ENCODE results near the gene CACNG3.
"Not testable (repeated sequence)": the region's sequence is repeated elsewhere in the genome, so short reads cannot be mapped to it uniquely, and the experiment has no call there.

Gene CACNG3

GRCh38 chr16:24332582-24333090 is 76.5 kb downstream of the CACNG3 start:
- no peak for DNase-seq (ENCODE audit: low spot score)

GRCh38 chr16:24336491-24336890 is 80.4 kb downstream of the CACNG3 start:
- no peak for DNase-seq (ENCODE audit: low spot score)

- DNase-seq (ENCODE audit: low spot score), result no peak
These were observed 80.9 kb downstream of the CACNG3 start for GRCh38 chr16:24337013-24337412.

GRCh38 chr16:24343829-24344228 is 87.7 kb downstream of the CACNG3 start:
- not testable (repeated sequence) for DNase-seq (ENCODE audit: low spot score)

GRCh38 chr16:24344784-24345183 is 88.6 kb downstream of the CACNG3 start:
- no peak for DNase-seq (ENCODE audit: low spot score)

- no peak for DNase-seq (ENCODE audit: low spot score)
These were observed 89.6 kb downstream of the CACNG3 start for GRCh38 chr16:24345704-24346103.

GRCh38 chr16:24346734-24347133 is 90.6 kb downstream of the CACNG3 start:
- no peak for DNase-seq (ENCODE audit: low spot score)

- no peak for DNase-seq (ENCODE audit: low spot score)
These were observed 91.4 kb downstream of the CACNG3 start for GRCh38 chr16:24347556-24347955.

- DNase-seq (ENCODE audit: low spot score), result no peak
These were observed 92.6 kb downstream of the CACNG3 start for GRCh38 chr16:24348545-24349290.

GRCh38 chr16:24349320-24349719 is 93.2 kb downstream of the CACNG3 start:
- no peak for DNase-seq (ENCODE audit: low spot score)

GRCh38 chr16:24352746-24353145 is 96.6 kb downstream of the CACNG3 start:
- no peak for DNase-seq (ENCODE audit: low spot score)

- no peak for DNase-seq (ENCODE audit: low spot score)
These were observed 97.5 kb downstream of the CACNG3 start for GRCh38 chr16:24353622-24354021.

GRCh38 chr16:24357511-24357910 is 101.4 kb downstream of the CACNG3 start:
- no peak for DNase-seq (ENCODE audit: low spot score)

- no peak for DNase-seq (ENCODE audit: low spot score)
These were observed 102.0 kb downstream of the CACNG3 start for GRCh38 chr16:24358117-24358516.

- DNase-seq (ENCODE audit: low spot score), result no peak
These were observed 103.4 kb downstream of the CACNG3 start for GRCh38 chr16:24359490-24359889.

- no peak for DNase-seq (ENCODE audit: low spot score)
These were observed 104.8 kb downstream of the CACNG3 start for GRCh38 chr16:24360936-24361335.

GRCh38 chr16:24364596-24364995 is 108.5 kb downstream of the CACNG3 start:
- no peak for DNase-seq (ENCODE audit: low spot score)

- DNase-seq (ENCODE audit: low spot score), result no peak
These were observed 111.1 kb downstream of the CACNG3 start for GRCh38 chr16:24367186-24367710.

GRCh38 chr16:24372824-24373223 is 116.7 kb downstream of the CACNG3 start:
- DNase-seq (ENCODE audit: low spot score), result no peak

- DNase-seq (ENCODE audit: low spot score), result no peak
These were observed 122.9 kb downstream of the CACNG3 start for GRCh38 chr16:24378999-24379398.

GRCh38 chr16:24381470-24382118 is 125.5 kb downstream of the CACNG3 start:
- DNase-seq (ENCODE audit: low spot score), result no peak

GRCh38 chr16:24382762-24383407 is 126.8 kb downstream of the CACNG3 start:
- no peak for DNase-seq (ENCODE audit: low spot score)

- DNase-seq (ENCODE audit: low spot score), result no peak
These were observed 138.2 kb downstream of the CACNG3 start for GRCh38 chr16:24394341-24394740.

All from left forelimb (tissue), 1 donor.